Measurements from ENCODE around the gene PSTK.

The PSTK gene

GRCh38 chr10:123007558-123008354, 27.6 kb downstream of the PSTK start:
- Histone ChIP-seq H3K9ac (ENCODE audit: low read depth, low read length) (peak overlapping the region; percentile 84), H3K9me3 (ENCODE audit: insufficient read depth, low read length, severe bottlenecking) (no peaks in the 10 kb centered on the region), H3K27ac (ENCODE audit: low read length) (peak overlapping the region; percentile 73), H2AFZ (ENCODE audit: low read depth, low read length) (peak overlapping the region; percentile 90), H3K4me3 (ENCODE audit: low read depth in 1 of 2, low read length in 2 of 2) (peak overlapping the region; percentile 50 to 73), H3K36me3 (ENCODE audit: insufficient read depth, low read length) (peaks cover 7% of the 10 kb centered on the region), H4K20me1 (ENCODE audit: insufficient read depth, low read length) (no peaks in the 10 kb centered on the region; the same call in 1 of the 2 replicates), H3K79me2 (ENCODE audit: insufficient read depth, low read length) (peaks cover 61% of the 10 kb centered on the region), H3K27me3 (ENCODE audit: insufficient read depth, low read length, poor library complexity) (no peaks in the 10 kb centered on the region), H3K4me1 (ENCODE audit: insufficient read depth, low read length) (peaks cover 42% of the 10 kb centered on the region), H3K4me2 (ENCODE audit: insufficient read depth, low read length) (peak overlapping the region; percentile 85)
- ATAC-seq (ENCODE audit: insufficient read depth, low read depth) (peak; percentile 35), DNase-seq (peak; percentile 44)
- TF ChIP-seq, protein P1, sequence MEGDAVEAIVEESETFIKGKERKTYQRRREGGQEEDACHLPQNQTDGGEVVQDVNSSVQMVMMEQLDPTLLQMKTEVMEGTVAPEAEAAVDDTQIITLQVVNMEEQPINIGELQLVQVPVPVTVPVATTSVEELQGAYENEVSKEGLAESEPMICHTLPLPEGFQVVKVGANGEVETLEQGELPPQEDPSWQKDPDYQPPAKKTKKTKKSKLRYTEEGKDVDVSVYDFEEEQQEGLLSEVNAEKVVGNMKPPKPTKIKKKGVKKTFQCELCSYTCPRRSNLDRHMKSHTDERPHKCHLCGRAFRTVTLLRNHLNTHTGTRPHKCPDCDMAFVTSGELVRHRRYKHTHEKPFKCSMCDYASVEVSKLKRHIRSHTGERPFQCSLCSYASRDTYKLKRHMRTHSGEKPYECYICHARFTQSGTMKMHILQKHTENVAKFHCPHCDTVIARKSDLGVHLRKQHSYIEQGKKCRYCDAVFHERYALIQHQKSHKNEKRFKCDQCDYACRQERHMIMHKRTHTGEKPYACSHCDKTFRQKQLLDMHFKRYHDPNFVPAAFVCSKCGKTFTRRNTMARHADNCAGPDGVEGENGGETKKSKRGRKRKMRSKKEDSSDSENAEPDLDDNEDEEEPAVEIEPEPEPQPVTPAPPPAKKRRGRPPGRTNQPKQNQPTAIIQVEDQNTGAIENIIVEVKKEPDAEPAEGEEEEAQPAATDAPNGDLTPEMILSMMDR (IDR thresholded peaks at IDR 0.05; ENCODE audit: borderline replicate concordance, extremely low read depth, low read length, poor library complexity, severe bottlenecking): no peak
- no peak for TF ChIP-seq EZH2 (IDR thresholded peaks at IDR 0.05; ENCODE audit: borderline replicate concordance, low read depth, low read length, severe bottlenecking)

GRCh38 chr10:123008355-123009104, 28.3 kb downstream of the PSTK start, which contains the start of the genes ACADSB and IKZF5:
TSS of gene ACADSB (plus strand) at chr10:123009006. CDS start at chr10:123009030, 24 bp downstream.
TSS of gene IKZF5 (minus strand) at chr10:123008795. CDS start at chr10:122998625, 10,170 bp downstream.
- Histone ChIP-seq H2AFZ (ENCODE audit: low read depth, low read length) (peak within 1 kb of the TSS; percentile 90), H3K4me3 (ENCODE audit: low read depth in 1 of 2, low read length in 2 of 2) (peak within 1 kb of the TSS; percentile 67 to 73), H4K20me1 (ENCODE audit: insufficient read depth, low read length) (no peaks in the 10 kb centered on the region), H3K9ac (ENCODE audit: low read depth, low read length) (peak within 1 kb of the TSS; percentile 84), H3K27me3 (ENCODE audit: insufficient read depth, low read length, poor library complexity) (no peaks in the 10 kb centered on the region), H3K9me3 (ENCODE audit: insufficient read depth, low read length, severe bottlenecking) (no peaks in the 10 kb centered on the region), H3K36me3 (ENCODE audit: insufficient read depth, low read length) (peaks cover 7% of the 10 kb centered on the region), H3K4me1 (ENCODE audit: insufficient read depth, low read length) (peaks cover 42% of the 10 kb centered on the region), H3K79me2 (ENCODE audit: insufficient read depth, low read length) (peaks cover 54% of the 10 kb centered on the region), H3K4me2 (ENCODE audit: insufficient read depth, low read length) (peak within 1 kb of the TSS; percentile 86), H3K27ac (ENCODE audit: low read length) (peak within 1 kb of the TSS; percentile 73)
- no peak for TF ChIP-seq EZH2 (IDR thresholded peaks at IDR 0.05; ENCODE audit: borderline replicate concordance, low read depth, low read length, severe bottlenecking)
- TF ChIP-seq, protein P1 (IDR thresholded peaks at IDR 0.05; ENCODE audit: borderline replicate concordance, extremely low read depth, low read length, poor library complexity, severe bottlenecking): no peak
- peak; percentile 92 for ATAC-seq (ENCODE audit: insufficient read depth, low read depth)
- peak; percentile 97 for DNase-seq

GRCh38 chr10:123009105-123009820, 29.1 kb downstream of the PSTK start:
- Histone ChIP-seq H3K9me3 (ENCODE audit: insufficient read depth, low read length, severe bottlenecking) (no peaks in the 10 kb centered on the region), H3K36me3 (ENCODE audit: insufficient read depth, low read length) (peaks cover 7% of the 10 kb centered on the region), H2AFZ (ENCODE audit: low read depth, low read length) (peak overlapping the region; percentile 84), H3K9ac (ENCODE audit: low read depth, low read length) (peak overlapping the region; percentile 84), H3K27me3 (ENCODE audit: insufficient read depth, low read length, poor library complexity) (no peaks in the 10 kb centered on the region), H3K4me2 (ENCODE audit: insufficient read depth, low read length) (peak overlapping the region; percentile 86), H3K4me1 (ENCODE audit: insufficient read depth, low read length) (peaks cover 42% of the 10 kb centered on the region), H3K79me2 (ENCODE audit: insufficient read depth, low read length) (peaks cover 47% of the 10 kb centered on the region), H3K27ac (ENCODE audit: low read length) (peak overlapping the region; percentile 68), H3K4me3 (ENCODE audit: low read depth in 1 of 2, low read length in 2 of 2) (peak overlapping the region; percentile 67 to 73), H4K20me1 (ENCODE audit: insufficient read depth, low read length) (no peaks in the 10 kb centered on the region)
- peak; percentile 1; the same call in 1 of the 3 replicates for ATAC-seq (ENCODE audit: insufficient read depth, low read depth)
- peak; percentile 20 for DNase-seq
- TF ChIP-seq, protein P1 (IDR thresholded peaks at IDR 0.05; ENCODE audit: borderline replicate concordance, extremely low read depth, low read length, poor library complexity, severe bottlenecking): no peak
- no peak for TF ChIP-seq EZH2 (IDR thresholded peaks at IDR 0.05; ENCODE audit: borderline replicate concordance, low read depth, low read length, severe bottlenecking)
